ENCODE data around the gene MARCKSL1.
A peak's percentile ranks its signal among the peaks of the same experiment; 100 is the strongest.

MARCKSL1 gene

GRCh38 chr1:32352831-32353383 lies 16.9 kb upstream of the MARCKSL1 start:
- TF ChIP-seq CTCF (IDR thresholded peaks at IDR 0.05; ENCODE audit: borderline replicate concordance, insufficient read depth, low read depth, low read length): no peak
- H3K4me3 ChIP-seq (ENCODE audit: low read depth, low read length): no peak overlapping the region

- no peak for TF ChIP-seq CTCF (IDR thresholded peaks at IDR 0.05; ENCODE audit: borderline replicate concordance, insufficient read depth, low read depth, low read length)
- peak overlapping the region; percentile 69 for H3K4me3 ChIP-seq (ENCODE audit: low read depth, low read length)
Measured at GRCh38 chr1:32352239-32352745, 16.3 kb upstream of the MARCKSL1 start.

GRCh38 chr1:32351399-32352238 lies 15.6 kb upstream of the MARCKSL1 start:
- H3K4me3 ChIP-seq (ENCODE audit: low read depth, low read length): peak overlapping the region; percentile 69
- no peak for TF ChIP-seq CTCF (IDR thresholded peaks at IDR 0.05; ENCODE audit: borderline replicate concordance, insufficient read depth, low read depth, low read length)

- TF ChIP-seq CTCF (IDR thresholded peaks at IDR 0.05; ENCODE audit: borderline replicate concordance, insufficient read depth, low read depth, low read length): peak; percentile 60
- H3K4me3 ChIP-seq (ENCODE audit: low read depth, low read length): peak overlapping the region; percentile 69
Measured at GRCh38 chr1:32350785-32351398, 14.9 kb upstream of the MARCKSL1 start.

GRCh38 chr1:32349211-32349708 lies 13.2 kb upstream of the MARCKSL1 start:
- H3K4me3 ChIP-seq (ENCODE audit: low read depth, low read length): no peak overlapping the region
- TF ChIP-seq CTCF (IDR thresholded peaks at IDR 0.05; ENCODE audit: borderline replicate concordance, insufficient read depth, low read depth, low read length): no peak

GRCh38 chr1:32346532-32347157 lies 10.6 kb upstream of the MARCKSL1 start:
- H3K4me3 ChIP-seq (ENCODE audit: low read depth, low read length): no peak overlapping the region
- no peak for TF ChIP-seq CTCF (IDR thresholded peaks at IDR 0.05; ENCODE audit: borderline replicate concordance, insufficient read depth, low read depth, low read length)
